ENCODE data around the gene OCA2. TPM values are rescaled to one million over a fixed set of nuclear protein-coding genes. Genes with fewer than 3 reads are reported as not detected.

OCA2 gene
- total and polyA plus RNA-seq, 7 donors: 0.36 to 0.41 TPM; not detected in 5

GRCh38 chr15:28033443-28033842, 65.7 kb downstream of the OCA2 start:
- WGBS, 2 donors: 59 to 75% methylated on average over 3 of the region's 3 CpGs
- no peak for DNase-seq
- TF ChIP-seq EP300 (IDR thresholded peaks at IDR 0.05): no peak
- TF ChIP-seq POLR2A (IDR thresholded peaks at IDR 0.05): no peak

GRCh38 chr15:28030801-28031200, 68.3 kb downstream of the OCA2 start:
- H3K4me3 ChIP-seq: no peak overlapping the region
- no peaks in the 10 kb centered on the region for H3K4me1 ChIP-seq
- no peaks in the 10 kb centered on the region for H3K27me3 ChIP-seq
- intact Hi-C loops (cut with DNase I): no loop called here
- no peak for TF ChIP-seq CTCF (IDR thresholded peaks at IDR 0.05)
- no peak for TF ChIP-seq POLR2A (IDR thresholded peaks at IDR 0.05)
- TF ChIP-seq EP300 (IDR thresholded peaks at IDR 0.05): no peak
- WGBS, 2 donors: 74 to 82% methylated on average over 2 of the region's 2 CpGs
- no peak for DNase-seq
- no peaks in the 10 kb centered on the region for H3K36me3 ChIP-seq
- no peak overlapping the region for H3K27ac ChIP-seq
- no peaks in the 10 kb centered on the region for H3K9me3 ChIP-seq

More at GRCh38 chr15:28033443-28033842, 65.7 kb downstream of the OCA2 start:
- Histone ChIP-seq H3K4me3 (no peak overlapping the region), H3K27me3 (no peaks in the 10 kb centered on the region), H3K27ac (no peak overlapping the region), H3K4me1 (no peaks in the 10 kb centered on the region), H3K36me3 (no peaks in the 10 kb centered on the region), H3K9me3 (no peaks in the 10 kb centered on the region)
- intact Hi-C loops (cut with DNase I): no loop called here

- no peak overlapping the region for H3K27ac ChIP-seq
- TF ChIP-seq EP300 (IDR thresholded peaks at IDR 0.05) (no peak), POLR2AphosphoS5 (IDR thresholded peaks at IDR 0.05) (no peak), POLR2A (IDR thresholded peaks at IDR 0.05) (no peak), CTCF (IDR thresholded peaks at IDR 0.05) (no peak)
- H3K4me1 ChIP-seq: no peaks in the 10 kb centered on the region
- no peak overlapping the region for H3K4me3 ChIP-seq
- H3K36me3 ChIP-seq: no peaks in the 10 kb centered on the region
- 94 to 96% methylated on average over 12 of the region's 12 CpGs for WGBS, 2 donors
- DNase-seq: no peak
- H3K27me3 ChIP-seq: no peaks in the 10 kb centered on the region
- intact Hi-C loops (cut with DNase I): no loop called here
- H3K9me3 ChIP-seq: no peaks in the 10 kb centered on the region
Observed at GRCh38 chr15:28027714-28028076, 71.4 kb downstream of the OCA2 start.

GRCh38 chr15:28026764-28027713, 72.1 kb downstream of the OCA2 start:
- WGBS, 2 donors: 93 to 96% methylated on average over 45 of the region's 45 CpGs

More at GRCh38 chr15:28026764-28027713, 72.1 kb downstream of the OCA2 start:
- no peaks in the 10 kb centered on the region for H3K4me1 ChIP-seq
- no peak overlapping the region for H3K27ac ChIP-seq
- H3K36me3 ChIP-seq: no peaks in the 10 kb centered on the region
- intact Hi-C loops (cut with DNase I): no loop called here
- no peak overlapping the region for H3K4me3 ChIP-seq
- DNase-seq: no peak
- TF ChIP-seq POLR2A (IDR thresholded peaks at IDR 0.05) (no peak), EP300 (IDR thresholded peaks at IDR 0.05) (no peak), CTCF (IDR thresholded peaks at IDR 0.05) (no peak), POLR2AphosphoS5 (IDR thresholded peaks at IDR 0.05) (no peak)
- no peaks in the 10 kb centered on the region for H3K9me3 ChIP-seq
- H3K27me3 ChIP-seq: no peaks in the 10 kb centered on the region
